ENCODE measurements around the gene TBC1D24. TPM values are rescaled to one million over a fixed set of nuclear protein-coding genes. Genes with fewer than 3 reads are reported as not detected.
"Not testable (repeated sequence)": the region's sequence is repeated elsewhere in the genome, so short reads cannot be mapped to it uniquely, and the experiment has no call there.

The TBC1D24 gene
- total and polyA plus RNA-seq, 8 donors: 10.8 to 23.7 (median 18.2) TPM

GRCh38 chr16:2531696-2532493 lies 57.0 kb downstream of the TBC1D24 start:
- 0 to 1% methylated on average over 68 to 84 of the region's 84 CpGs for WGBS, 2 donors
- intact Hi-C loops (cut with DNase I): no loop called here
- DNase-seq (peak; percentile 97 to 99 (median 98)), ATAC-seq (peak; percentile 92 to 94 (median 93)), FAIRE-seq (peak; percentile 23)
- H3K27me3 ChIP-seq: no peaks in the 10 kb centered on the region
- H3K27ac ChIP-seq: peak overlapping the region; percentile 82 to 97 (median 92)
- H3K4me3 ChIP-seq: peak overlapping the region; percentile 26 to 62 (median 42)
- peaks cover 0 to 4% (median under 1%) of the 10 kb centered on the region in 3 donors for H3K4me1 ChIP-seq
- H3K36me3 ChIP-seq: peaks cover 0 to 8% (median 0%) of the 10 kb centered on the region in 3 donors
- TF ChIP-seq, protein P1, sequence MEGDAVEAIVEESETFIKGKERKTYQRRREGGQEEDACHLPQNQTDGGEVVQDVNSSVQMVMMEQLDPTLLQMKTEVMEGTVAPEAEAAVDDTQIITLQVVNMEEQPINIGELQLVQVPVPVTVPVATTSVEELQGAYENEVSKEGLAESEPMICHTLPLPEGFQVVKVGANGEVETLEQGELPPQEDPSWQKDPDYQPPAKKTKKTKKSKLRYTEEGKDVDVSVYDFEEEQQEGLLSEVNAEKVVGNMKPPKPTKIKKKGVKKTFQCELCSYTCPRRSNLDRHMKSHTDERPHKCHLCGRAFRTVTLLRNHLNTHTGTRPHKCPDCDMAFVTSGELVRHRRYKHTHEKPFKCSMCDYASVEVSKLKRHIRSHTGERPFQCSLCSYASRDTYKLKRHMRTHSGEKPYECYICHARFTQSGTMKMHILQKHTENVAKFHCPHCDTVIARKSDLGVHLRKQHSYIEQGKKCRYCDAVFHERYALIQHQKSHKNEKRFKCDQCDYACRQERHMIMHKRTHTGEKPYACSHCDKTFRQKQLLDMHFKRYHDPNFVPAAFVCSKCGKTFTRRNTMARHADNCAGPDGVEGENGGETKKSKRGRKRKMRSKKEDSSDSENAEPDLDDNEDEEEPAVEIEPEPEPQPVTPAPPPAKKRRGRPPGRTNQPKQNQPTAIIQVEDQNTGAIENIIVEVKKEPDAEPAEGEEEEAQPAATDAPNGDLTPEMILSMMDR (IDR thresholded peaks at IDR 0.05): no peak
- H3K9me3 ChIP-seq: no peaks in the 10 kb centered on the region

DNA sequence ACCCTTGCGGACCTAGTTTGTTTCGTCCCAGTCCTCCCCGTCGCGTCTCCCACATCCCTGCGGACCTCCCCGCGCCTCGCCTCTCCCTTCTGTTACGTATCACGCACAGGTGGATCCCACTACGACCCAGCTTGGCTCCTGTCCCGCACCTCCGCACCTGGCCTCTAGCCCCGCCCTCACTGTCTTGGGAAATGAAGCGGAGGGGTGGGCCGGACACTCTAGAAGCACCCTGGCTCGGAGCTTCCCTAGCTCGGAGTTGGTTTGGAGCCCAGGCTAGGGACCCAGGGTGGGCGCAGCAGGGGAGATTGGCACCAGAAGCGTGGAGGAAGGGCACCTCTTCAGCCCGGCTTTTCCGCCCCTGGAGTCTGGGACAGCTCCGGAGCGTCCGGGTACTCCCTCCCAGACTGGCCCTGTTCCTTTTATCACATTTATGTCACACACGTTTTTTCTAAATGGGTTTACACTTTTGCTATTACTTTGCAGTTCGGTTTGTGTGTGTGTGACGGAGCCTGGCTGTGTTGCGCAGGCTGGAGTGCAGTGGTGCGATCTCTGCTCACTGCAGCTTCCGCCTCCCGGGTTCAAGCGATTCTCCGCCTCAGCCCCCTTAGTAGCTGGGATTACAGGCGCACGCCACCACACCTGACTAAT lies 57.7 kb downstream of the TBC1D24 start:
- H3K27ac ChIP-seq: peak overlapping the region; percentile 82 to 97 (median 92)
- no peak for FAIRE-seq
- intact Hi-C loops (cut with DNase I): no loop called here
- peak overlapping the region; percentile 23 to 62 (median 42) for H3K4me3 ChIP-seq
- 2% methylated on average over 37 of the region's 37 CpGs for WGBS, 2 donors
- TF ChIP-seq, protein P1 (IDR thresholded peaks at IDR 0.05): no peak
- peak; percentile 59 to 65 (median 62) for ATAC-seq
- DNase-seq: peak; percentile 82 to 93 (median 84)
- H3K4me1 ChIP-seq: peaks cover 3 to 4% (median 3%) of the 10 kb centered on the region in 3 donors
- H3K9me3 ChIP-seq: no peaks in the 10 kb centered on the region
- peaks cover 0 to 8% (median 0%) of the 10 kb centered on the region in 3 donors for H3K36me3 ChIP-seq
- H3K27me3 ChIP-seq: no peaks in the 10 kb centered on the region

GRCh38 chr16:2533142-2533755 lies 58.3 kb downstream of the TBC1D24 start:
- FAIRE-seq; H3K36me3 ChIP-seq; intact Hi-C loops (cut with DNase I); ATAC-seq; H3K4me1 ChIP-seq; H3K27me3 ChIP-seq; H3K9me3 ChIP-seq: not testable (repeated sequence)
- Histone ChIP-seq H3K4me3 (peak overlapping the region in 3 of 4 donors; percentile 23 to 62 (median 51)), H3K27ac (peak overlapping the region; percentile 82 to 97 (median 92))
- peak in 4 of 6 donors; percentile 18 to 37 (median 28) for DNase-seq
- 35 to 38% methylated on average over 15 to 16 of the region's 16 CpGs for WGBS, 2 donors

GRCh38 chr16:2533912-2534311 lies 59.0 kb downstream of the TBC1D24 start:
- H3K27ac ChIP-seq: no peak overlapping the region
- FAIRE-seq: no peak
- ATAC-seq: no peak
- H3K36me3 ChIP-seq: no peaks in the 10 kb centered on the region
- no peaks in the 10 kb centered on the region for H3K9me3 ChIP-seq
- intact Hi-C loops (cut with DNase I): no loop called here
- TF ChIP-seq, protein P1 (IDR thresholded peaks at IDR 0.05): no peak
- no peaks in the 10 kb centered on the region for H3K27me3 ChIP-seq
- 79 to 88% methylated on average over 11 of the region's 11 CpGs for WGBS, 2 donors
- H3K4me3 ChIP-seq: no peak overlapping the region
- peak in 2 of 6 donors; percentile 17 for DNase-seq
- peaks cover 3 to 4% (median 4%) of the 10 kb centered on the region in 3 donors for H3K4me1 ChIP-seq

DNA sequence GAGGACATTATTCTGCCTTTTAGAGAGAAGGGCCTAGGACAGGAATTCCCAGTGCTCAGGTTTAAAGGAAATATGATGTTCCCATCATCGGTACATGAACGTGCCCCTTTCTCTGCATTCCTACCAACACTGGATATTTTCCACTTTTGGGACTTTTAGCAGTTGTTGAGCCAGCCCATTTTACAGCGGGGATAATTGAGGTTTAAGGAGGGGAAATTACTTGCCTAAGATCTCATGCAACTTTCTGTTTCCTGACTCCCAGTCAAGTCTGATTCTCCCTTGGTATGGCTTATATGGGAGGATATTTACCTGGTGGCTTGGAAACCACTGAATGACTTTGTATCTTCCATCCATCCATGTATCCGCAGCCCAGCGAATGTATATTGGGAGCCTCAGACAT lies 59.4 kb downstream of the TBC1D24 start:
- intact Hi-C loops (cut with DNase I); H3K36me3 ChIP-seq; H3K27ac ChIP-seq; H3K27me3 ChIP-seq; H3K9me3 ChIP-seq; H3K4me3 ChIP-seq; FAIRE-seq; H3K4me1 ChIP-seq; DNase-seq; ATAC-seq: not testable (repeated sequence)
- 88 to 89% methylated on average over 5 of the region's 5 CpGs for WGBS, 2 donors
